NCI-H2029 (cell line): ENCODE results near the gene FLOT2.
A peak's percentile ranks its signal among the peaks of the same experiment; 100 is the strongest.
"Not testable (repeated sequence)": the region's sequence is repeated elsewhere in the genome, so short reads cannot be mapped to it uniquely, and the experiment has no call there.

ENCODE experiments used
- DNase-seq: peaks from one replicate; lab custom pipeline; 2025; lab: John Stamatoyannopoulos, UW

FLOT2 gene

GRCh38 chr17:28873839-28874238 is 23.7 kb downstream of the FLOT2 start:
- no peak for DNase-seq

- no peak for DNase-seq
Observed at GRCh38 chr17:28871056-28871579, 26.4 kb downstream of the FLOT2 start.

- DNase-seq, result no peak
Observed at GRCh38 chr17:28867276-28867675, 30.3 kb downstream of the FLOT2 start.

- DNase-seq, result no peak
Observed at GRCh38 chr17:28865946-28866752, 31.4 kb downstream of the FLOT2 start.

- DNase-seq, result no peak
Observed at GRCh38 chr17:28864991-28865849, 32.3 kb downstream of the FLOT2 start.

GRCh38 chr17:28863953-28864352 is 33.6 kb downstream of the FLOT2 start:
- DNase-seq, result no peak

- no peak for DNase-seq
Observed at GRCh38 chr17:28862561-28862960, 35.0 kb downstream of the FLOT2 start.

- no peak for DNase-seq
Observed at GRCh38 chr17:28861393-28862203, 35.9 kb downstream of the FLOT2 start.

- DNase-seq, result no peak
Observed at GRCh38 chr17:28860363-28860808, 37.1 kb downstream of the FLOT2 start.

- DNase-seq, result no peak
Observed at GRCh38 chr17:28858801-28859355, 38.7 kb downstream of the FLOT2 start.

- no peak for DNase-seq
Observed at GRCh38 chr17:28857905-28858800, 39.4 kb downstream of the FLOT2 start.

GRCh38 chr17:28856028-28856574 is 41.4 kb downstream of the FLOT2 start:
- no peak for DNase-seq

- DNase-seq, result no peak
Observed at GRCh38 chr17:28855336-28855679, 42.2 kb downstream of the FLOT2 start.

GRCh38 chr17:28854457-28855335 is 42.8 kb downstream of the FLOT2 start, which contains the start of gene ERAL1:
TSS of gene ERAL1 (plus strand) at chr17:28855016. CDS start at chr17:28855035, 19 bp downstream.
- DNase-seq, result peak; percentile 76

GRCh38 chr17:28853295-28853694 is 44.2 kb downstream of the FLOT2 start:
- DNase-seq, result no peak

GRCh38 chr17:28849281-28849680 is 48.3 kb downstream of the FLOT2 start:
- no peak for DNase-seq

GRCh38 chr17:28848667-28849066 is 48.9 kb downstream of the FLOT2 start:
- DNase-seq, result not testable (repeated sequence)

- DNase-seq, result not testable (repeated sequence)
Observed at GRCh38 chr17:28846699-28847098, 50.8 kb downstream of the FLOT2 start.

- no peak for DNase-seq
Observed at GRCh38 chr17:28846231-28846630, 51.3 kb downstream of the FLOT2 start.
